Prostate gland (tissue), 2 donors: ENCODE measurements around the gene DOCK6. TPM values are rescaled to one million over a fixed set of nuclear protein-coding genes. Genes with fewer than 3 reads are reported as not detected.
A peak's percentile ranks its signal among the peaks of the same experiment; 100 is the strongest.

Source experiments
- DNase-seq: peaks from one replicate; pipeline ENCODE4 v3.0.0-alpha.2; 2019; ENCODE audit warnings: low spot score
- H3K27ac ChIP-seq, 2 donors: fragments of 200-600 bp; sonication (generic); 2 replicates each; pipeline ENCODE4 v1.5.1; 2017 to 2019
- H3K27me3 ChIP-seq: fragments of 200-600 bp; sonication (generic); replicated peaks from 2 replicates; pipeline ENCODE4 v1.5.1; 2019; ENCODE audit not compliant: insufficient read depth
- H3K36me3 ChIP-seq, 2 donors: fragments of 200-600 bp; sonication (generic); 1 replicate in 1 of 2; 2 replicates in 1 of 2; pipeline versions ENCODE4 v1.5.1 to v1.8.1; 2017 to 2019
- H3K4me1 ChIP-seq: fragments of 200-600 bp; sonication (generic); replicated peaks from 2 replicates; pipeline ENCODE4 v1.5.1; 2019
- H3K4me3 ChIP-seq, 2 donors: fragments of 200-600 bp; sonication (generic); 2 replicates each; pipeline ENCODE4 v1.5.1; 2017 to 2019
- H3K9me3 ChIP-seq: fragments of 200-600 bp; sonication (generic); 2 replicates; pipeline ENCODE4 v1.5.1; 2017
- CTCF ChIP-seq, 4 experiments: fragments of 200-600 bp in 2 of 4; fragments of 450-650 bp in 2 of 4; sonication (generic) in 2 of 4; IDR thresholded peaks; 1 replicate in 3 of 4; 2 replicates in 1 of 4; pipeline ENCODE4 v1.5.1; 2016 to 2019; ENCODE audit warnings: antibody characterized with exemption in 4 of 4, mild to moderate bottlenecking in 2 of 4, moderate library complexity in 2 of 4
- POLR2A ChIP-seq: fragments of 450-650 bp; IDR thresholded peaks from one replicate; pipeline ENCODE4 v1.6.1; 2016; ENCODE audit warnings: antibody characterized with exemption, mild to moderate bottlenecking
- POLR2AphosphoS5 ChIP-seq: sonication (generic); formaldehyde crosslinking; IDR thresholded peaks from one replicate; pipeline ENCODE4 v1.6.1; 2017; ENCODE audit warnings: antibody characterized with exemption
- WGBS: methylation state at CpG from one replicate; pipeline ENCODE4 v1.1.5; 2018; 5-methylcytosine and 5-hydroxymethylcytosine counted together
- intact Hi-C: fragments of 100-400 bp; cut with DNase I; formaldehyde crosslinking; loops from one replicate; pipeline ENCODE4 v1.14.2; 2022
- total RNA-seq, 2 donors: library from RNA; depleted of rRNA; stranded (reverse); fragments of >200 nt; gene quantifications; one replicate each; pipeline ENCODE4 v1.1.0, GENCODE V29; 2016

The DOCK6 gene
- total RNA-seq, 2 donors from 2014 or later = 21.6 to 38.7 TPM

DNA sequence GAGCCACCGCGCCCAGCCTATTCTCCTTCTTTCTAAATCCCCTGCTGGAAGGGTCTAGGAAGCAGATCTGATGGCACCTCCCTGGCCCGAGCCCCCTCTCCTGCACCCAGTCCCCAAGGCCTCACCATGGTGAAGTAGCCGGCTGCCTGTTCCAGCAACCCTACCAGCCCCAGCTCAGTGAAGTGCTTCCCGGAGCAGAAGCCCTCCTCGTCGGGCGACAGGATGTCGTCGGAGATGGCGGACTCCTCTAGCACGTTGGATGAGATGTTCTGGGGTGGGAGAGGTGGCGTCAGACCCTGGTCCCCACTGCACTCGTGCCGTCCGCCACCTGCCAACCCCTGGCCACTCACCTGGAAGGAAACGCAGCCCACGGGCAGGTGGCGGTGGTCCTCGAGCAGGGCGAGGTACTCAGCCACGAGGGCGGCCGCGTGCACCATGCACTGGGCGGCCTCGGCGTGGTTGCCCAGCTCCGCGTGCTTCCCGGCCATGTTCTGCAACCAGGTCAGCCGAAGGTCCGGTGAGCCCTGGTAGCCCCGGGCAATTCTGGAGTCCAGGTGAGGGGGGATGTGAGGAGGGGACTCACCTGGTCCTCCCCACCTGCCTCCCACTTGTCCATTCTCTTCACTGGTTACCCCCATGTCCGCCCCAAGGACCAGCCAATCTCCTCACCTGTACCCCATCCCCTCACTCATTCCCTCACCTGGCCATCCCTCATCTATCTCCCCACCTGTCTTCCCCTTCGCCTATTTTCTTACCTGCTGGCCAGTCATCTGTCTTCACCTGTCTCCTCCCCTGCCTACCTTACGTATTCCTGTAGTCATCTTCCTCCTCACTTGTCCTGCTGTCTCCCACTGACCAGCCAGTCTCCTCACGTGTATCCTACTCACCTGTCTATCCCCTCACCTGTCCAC lies 53.5 kb downstream of the DOCK6 start:
- Histone ChIP-seq H3K36me3 (no peaks in the 10 kb centered on the region), H3K27ac (no peak overlapping the region)
- 89% methylated on average over 37 of the region's 38 CpGs for WGBS

GRCh38 chr19:11205939-11206570 lies 56.3 kb downstream of the DOCK6 start:
- H3K27ac ChIP-seq = no peak overlapping the region
- no peaks in the 10 kb centered on the region for H3K4me1 ChIP-seq
- TF ChIP-seq CTCF (IDR thresholded peaks at IDR 0.05) (no peak), POLR2AphosphoS5 (no peak), POLR2A (no peak)
- H3K27me3 ChIP-seq = no peaks in the 10 kb centered on the region
- no peaks in the 10 kb centered on the region for H3K36me3 ChIP-seq
- no peaks in the 10 kb centered on the region for H3K9me3 ChIP-seq
- 79% methylated on average over 9 of the region's 9 CpGs for WGBS
- H3K4me3 ChIP-seq = no peak overlapping the region
- no peak for DNase-seq
- intact Hi-C loops = loop anchor here (2.0 kb wide), 1 partner anchor 173 kb away; no protein-coding TSS in a partner anchor

More for the DNA sequence above, 53.5 kb downstream of the DOCK6 start:
- Histone ChIP-seq H3K4me1 (no peaks in the 10 kb centered on the region), H3K27me3 (no peaks in the 10 kb centered on the region), H3K9me3 (no peaks in the 10 kb centered on the region), H3K4me3 (no peak overlapping the region)
- intact Hi-C loops = no loop called here
- DNase-seq = no peak
- no peak for TF ChIP-seq POLR2AphosphoS5
- no peak for TF ChIP-seq CTCF (IDR thresholded peaks at IDR 0.05)
- no peak for TF ChIP-seq POLR2A

GRCh38 chr19:11204943-11205349 lies 57.4 kb downstream of the DOCK6 start:
- no peak overlapping the region for H3K4me3 ChIP-seq
- DNase-seq = no peak
- H3K9me3 ChIP-seq = no peaks in the 10 kb centered on the region
- H3K36me3 ChIP-seq = no peaks in the 10 kb centered on the region
- H3K27ac ChIP-seq = peak overlapping the region; percentile 74 to 85
- TF ChIP-seq POLR2AphosphoS5 = no peak
- no peak for TF ChIP-seq CTCF (IDR thresholded peaks at IDR 0.05)
- no peak for TF ChIP-seq POLR2A
- no peaks in the 10 kb centered on the region for H3K4me1 ChIP-seq
- intact Hi-C loops = loop anchor here (1.0 to 5.0 kb wide), 3 partner anchors 68 to 268 kb away; no protein-coding TSS in a partner anchor
- WGBS = 42% methylated on average over 5 of the region's 5 CpGs
- H3K27me3 ChIP-seq = no peaks in the 10 kb centered on the region

- DNase-seq = no peak
- Histone ChIP-seq H3K27me3 (no peaks in the 10 kb centered on the region), H3K4me3 (no peak overlapping the region), H3K4me1 (no peaks in the 10 kb centered on the region), H3K9me3 (no peaks in the 10 kb centered on the region), H3K27ac (peak overlapping the region; percentile 74 to 85), H3K36me3 (no peaks in the 10 kb centered on the region)
- 76% methylated on average over 9 of the region's 9 CpGs for WGBS
- TF ChIP-seq POLR2AphosphoS5 (no peak), POLR2A (no peak), CTCF (IDR thresholded peaks at IDR 0.05) (peak in 1 of 4 experiments; percentile 8)
- intact Hi-C loops = loop anchor here (1.0 to 5.0 kb wide), 3 partner anchors 67 to 267 kb away; no protein-coding TSS in a partner anchor
Measured at GRCh38 chr19:11204076-11204602, 58.2 kb downstream of the DOCK6 start.
